ENCODE measurements around the gene AGMO. TPM values are rescaled to one million over a fixed set of nuclear protein-coding genes. Genes with fewer than 3 reads are reported as not detected.

AGMO gene
- total and polyA plus RNA-seq, 12 donors, result 0.12 to 0.70 (median 0.40) TPM

GRCh38 chr7:15330943-15331342 lies 230.9 kb downstream of the AGMO start:
- intact Hi-C loops (cut with DNase I), result no loop called here
- H3K36me3 ChIP-seq, result no peaks in the 10 kb centered on the region
- no peaks in the 10 kb centered on the region for H3K27me3 ChIP-seq
- no peak overlapping the region for H3K4me3 ChIP-seq
- DNase-seq, result no peak
- H3K9me3 ChIP-seq, result no peaks in the 10 kb centered on the region
- TF ChIP-seq CTCF (IDR thresholded peaks at IDR 0.05), result no peak
- WGBS, 2 donors, result 86 to 92% methylated on average over 2 of the region's 2 CpGs
- peaks cover 0 to 5% (median 0%) of the 10 kb centered on the region in 9 donors for H3K4me1 ChIP-seq
- H3K27ac ChIP-seq, result no peak overlapping the region
- no peak for ATAC-seq

GRCh38 chr7:15327001-15327400 lies 234.8 kb downstream of the AGMO start:
- no peaks in the 10 kb centered on the region for H3K27me3 ChIP-seq
- no peaks in the 10 kb centered on the region for H3K9me3 ChIP-seq
- WGBS, 2 donors, result 76 to 92% methylated on average over 4 of the region's 4 CpGs
- peaks cover 0 to 10% (median 0%) of the 10 kb centered on the region in 9 donors for H3K4me1 ChIP-seq
- TF ChIP-seq CTCF (IDR thresholded peaks at IDR 0.05), result no peak
- DNase-seq (no peak), ATAC-seq (no peak)
- no peak overlapping the region for H3K4me3 ChIP-seq
- no peaks in the 10 kb centered on the region for H3K36me3 ChIP-seq
- no peak overlapping the region for H3K27ac ChIP-seq
- intact Hi-C loops (cut with DNase I), result loop anchor here (2.0 to 10.0 kb wide), 11 partner anchors 228 to 748 kb away; partner anchors contain the start of genes MEOX2 (in 2 of the 10) and AGMO (in 1 of the 10)

- Histone ChIP-seq H3K4me1 (peaks cover 0 to 10% (median 0%) of the 10 kb centered on the region in 9 donors), H3K27ac (no peak overlapping the region), H3K36me3 (no peaks in the 10 kb centered on the region), H3K4me3 (no peak overlapping the region), H3K9me3 (no peaks in the 10 kb centered on the region), H3K27me3 (no peaks in the 10 kb centered on the region)
- DNase-seq (no peak), ATAC-seq (no peak)
- 59 to 63% methylated on average over 3 of the region's 3 CpGs for WGBS, 2 donors
- TF ChIP-seq CTCF (IDR thresholded peaks at IDR 0.05), result peak; percentile 32 to 79 (median 60)
- intact Hi-C loops (cut with DNase I), result loop anchor here (1.0 to 10.0 kb wide), 12 partner anchors 229 to 749 kb away; partner anchors contain the start of genes MEOX2 (in 2 of the 10) and AGMO (in 1 of the 10)
Observed at GRCh38 chr7:15326044-15326644, 235.7 kb downstream of the AGMO start.

GRCh38 chr7:15323550-15323949 lies 238.3 kb downstream of the AGMO start:
- Histone ChIP-seq H3K9me3 (no peaks in the 10 kb centered on the region), H3K36me3 (no peaks in the 10 kb centered on the region), H3K4me1 (peaks cover 0 to 10% (median 0%) of the 10 kb centered on the region in 9 donors), H3K27ac (peak overlapping the region in 4 of 10 donors; percentile 1 to 41 (median 12)), H3K27me3 (no peaks in the 10 kb centered on the region), H3K4me3 (no peak overlapping the region)
- intact Hi-C loops (cut with DNase I), result loop anchor here in 7 of 10 donors (5.0 to 10.0 kb wide), 6 partner anchors 231 to 751 kb away; partner anchors contain the start of genes MEOX2 (in 2 of the 7) and AGMO (in 1 of the 7)
- no peak for TF ChIP-seq CTCF (IDR thresholded peaks at IDR 0.05)
- ATAC-seq (peak in 6 of 8 donors; percentile 45 to 78 (median 65)), DNase-seq (no peak)
- WGBS, 2 donors, result 54 to 61% methylated on average over 6 of the region's 6 CpGs

All from heart right ventricle (tissue), 16 donors.